Activated naive CD4-positive, alpha-beta T cell treated with anti-CD3 and anti-CD28 coated beads for 36 hours (primary cell): ENCODE results near the gene AGRP. TPM values are rescaled to one million over a fixed set of nuclear protein-coding genes. Genes with fewer than 3 reads are reported as not detected.

Source experiments
- CTCF ChIA-PET: fragments of 350-600 bp; sonication (Branson Sonifier 250); formaldehyde crosslinking; loops from one replicate; lab custom pipeline; 2021; ENCODE audit warnings: antibody characterized with exemption; lab: Charles Lee
- DNase-seq: peaks from one replicate; pipeline ENCODE4 v3.0.0-alpha.2; 2020
- H3K27ac Mint-ChIP-seq: one replicate; pipeline ENCODE4 v1.8.0; 2021; ENCODE audit warnings: mild to moderate bottlenecking, mixed read lengths
- H3K27me3 Mint-ChIP-seq: one replicate; pipeline ENCODE4 v1.8.0; 2021; ENCODE audit warnings: low read depth, mixed read lengths
- H3K36me3 Mint-ChIP-seq: one replicate; pipeline ENCODE4 v1.8.0; 2021; ENCODE audit warnings: low read depth, mixed read lengths
- H3K4me1 Mint-ChIP-seq: one replicate; pipeline ENCODE4 v1.8.0; 2021; ENCODE audit warnings: low read depth, mixed read lengths
- H3K4me3 Mint-ChIP-seq: one replicate; pipeline ENCODE4 v1.8.0; 2021; ENCODE audit warnings: mild to moderate bottlenecking, moderate library complexity, mixed read lengths
- H3K9me3 Mint-ChIP-seq: one replicate; pipeline ENCODE4 v1.8.0; 2021; ENCODE audit warnings: mixed read lengths
- intact Hi-C: fragments of 100-400 bp; cut with micrococcal nuclease; formaldehyde crosslinking; loops from one replicate; pipeline ENCODE4 v1.15.1; 2023
- total RNA-seq, 2 experiments: library from RNA; stranded (reverse); gene quantifications; one replicate each; pipeline ENCODE4 v1.2.3, GENCODE V29; 2021

Gene AGRP
- not detected for total RNA-seq

GRCh38 chr16:67483150-67483549 lies at the start of gene AGRP:
Gene AGRP, minus strand, starts transcription at chr16:67483547. Its CDS starts 149 bp downstream, at chr16:67483398.
- Mint-ChIP-seq H3K27me3 (no peaks in the 10 kb centered on the region), H3K27ac (peak within 1 kb of the TSS; percentile 99), H3K36me3 (peaks cover 9% of the 10 kb centered on the region), H3K4me3 (peak within 1 kb of the TSS; percentile 100), H3K9me3 (no peaks in the 10 kb centered on the region), H3K4me1 (peaks cover 34% of the 10 kb centered on the region)
- intact Hi-C loops: no loop called here
- CTCF ChIA-PET: interaction anchor here (0.5 to 3.4 kb wide), 4 partner anchors 8 to 49 kb away, joined by 3 to 27 read pairs (median 10); no protein-coding TSS in a partner anchor
- DNase-seq: no peak

GRCh38 chr16:67531247-67531646 lies 47.9 kb upstream of the AGRP start:
- no peak overlapping the region for H3K4me3 Mint-ChIP-seq
- intact Hi-C loops: no loop called here

DNA sequence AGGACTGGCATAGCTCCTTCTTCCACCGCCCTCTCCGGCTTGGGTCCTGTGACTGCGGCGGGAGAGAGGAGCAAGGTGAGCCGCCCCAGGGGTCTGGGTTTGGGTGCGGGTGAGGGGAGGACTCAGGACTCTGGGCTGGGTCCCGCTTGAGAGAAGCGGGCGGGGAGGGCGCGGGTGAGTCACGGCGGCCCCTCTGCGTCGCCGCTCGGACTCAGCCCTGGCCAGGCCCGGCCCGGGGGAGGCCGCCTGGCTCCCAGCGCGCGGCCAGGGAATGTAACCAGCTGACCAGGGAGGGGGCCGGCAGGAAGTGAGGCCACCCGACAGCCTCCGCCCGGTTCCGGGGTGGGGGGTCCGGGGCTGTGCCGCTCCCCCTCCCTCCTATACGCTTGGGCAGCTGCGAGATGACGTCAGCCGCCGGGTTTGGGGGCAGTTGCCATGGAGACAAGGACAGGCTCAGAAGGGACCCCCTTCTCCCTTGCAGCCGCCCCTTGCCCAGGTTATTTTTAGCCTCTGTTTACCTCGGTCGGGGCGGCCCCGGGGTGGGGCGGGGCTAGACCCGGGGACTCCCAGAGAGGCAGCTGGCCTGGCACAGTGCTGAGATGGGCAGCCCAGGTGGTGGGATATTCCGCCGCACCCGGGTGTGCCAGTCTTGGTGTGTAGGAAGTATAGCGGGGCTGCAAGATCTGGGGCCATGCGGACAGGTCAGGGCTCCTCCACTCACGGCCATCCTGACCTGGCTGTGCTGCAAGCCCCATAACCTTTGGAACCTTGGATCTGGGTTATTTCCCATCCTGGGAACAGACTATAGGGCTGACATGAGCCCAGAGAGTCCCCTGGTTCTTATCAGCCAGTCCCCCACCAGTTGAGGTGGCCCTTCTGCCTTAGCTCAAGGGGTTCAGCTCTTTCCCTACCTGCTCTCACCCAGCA lies 46.9 kb upstream of the AGRP start:
- Mint-ChIP-seq H3K27ac (no peak overlapping the region), H3K27me3 (peaks cover 20% of the 10 kb centered on the region), H3K9me3 (no peaks in the 10 kb centered on the region), H3K4me3 (peak overlapping the region; percentile 68), H3K4me1 (peaks cover 14% of the 10 kb centered on the region), H3K36me3 (no peaks in the 10 kb centered on the region)
- CTCF ChIA-PET: interaction anchor here (0.6 to 3.4 kb wide), 4 partner anchors 9 to 259 kb away, joined by 4 to 19 read pairs (median 10); no protein-coding TSS in a partner anchor
- intact Hi-C loops: loop anchor here (1.0 kb wide), 1 partner anchor 8 kb away; no protein-coding TSS in a partner anchor
- peak; percentile 54 for DNase-seq

More at GRCh38 chr16:67531247-67531646, 47.9 kb upstream of the AGRP start:
- Mint-ChIP-seq H3K4me1 (peaks cover 14% of the 10 kb centered on the region), H3K36me3 (no peaks in the 10 kb centered on the region), H3K27ac (no peak overlapping the region), H3K27me3 (peaks cover 20% of the 10 kb centered on the region), H3K9me3 (no peaks in the 10 kb centered on the region)
- CTCF ChIA-PET: interaction anchor here (2.4 to 3.4 kb wide), 4 partner anchors 10 to 113 kb away, joined by 6 to 19 read pairs (median 14); partner anchors contain the start of gene CARMIL2
- no peak for DNase-seq

- H3K27ac Mint-ChIP-seq: no peak overlapping the region
- peaks cover 20% of the 10 kb centered on the region for H3K27me3 Mint-ChIP-seq
- peaks cover 14% of the 10 kb centered on the region for H3K4me1 Mint-ChIP-seq
- CTCF ChIA-PET: interaction anchor here (0.6 to 3.4 kb wide), 5 partner anchors 8 to 259 kb away, joined by 3 to 19 read pairs (median 7); no protein-coding TSS in a partner anchor
- peak overlapping the region; percentile 68 for H3K4me3 Mint-ChIP-seq
- no peaks in the 10 kb centered on the region for H3K36me3 Mint-ChIP-seq
- no peak for DNase-seq
- intact Hi-C loops: loop anchor here (1.0 kb wide), 1 partner anchor 9 kb away; no protein-coding TSS in a partner anchor
- no peaks in the 10 kb centered on the region for H3K9me3 Mint-ChIP-seq
These were observed 46.2 kb upstream of the AGRP start for GRCh38 chr16:67529582-67530012.

- H3K9me3 Mint-ChIP-seq: no peaks in the 10 kb centered on the region
- intact Hi-C loops: no loop called here
- peak overlapping the region; percentile 68 for H3K4me3 Mint-ChIP-seq
- H3K27me3 Mint-ChIP-seq: peaks cover 20% of the 10 kb centered on the region
- H3K36me3 Mint-ChIP-seq: no peaks in the 10 kb centered on the region
- CTCF ChIA-PET: interaction anchor here (0.6 to 3.4 kb wide), 5 partner anchors 8 to 260 kb away, joined by 3 to 19 read pairs (median 7); no protein-coding TSS in a partner anchor
- H3K27ac Mint-ChIP-seq: no peak overlapping the region
- H3K4me1 Mint-ChIP-seq: peaks cover 14% of the 10 kb centered on the region
- peak; percentile 40 for DNase-seq
These were observed 45.7 kb upstream of the AGRP start for GRCh38 chr16:67528870-67529581.

- Mint-ChIP-seq H3K36me3 (no peaks in the 10 kb centered on the region), H3K27ac (no peak within 1 kb of the TSS), H3K4me1 (peaks cover 14% of the 10 kb centered on the region), H3K9me3 (no peaks in the 10 kb centered on the region), H3K27me3 (peaks cover 20% of the 10 kb centered on the region), H3K4me3 (peak within 1 kb of the TSS; percentile 68)
- CTCF ChIA-PET: interaction anchor here (1.1 to 3.4 kb wide), 3 partner anchors 14 to 116 kb away, joined by 7 to 19 read pairs (median 12); partner anchors contain the start of gene CARMIL2
- DNase-seq: peak; percentile 34
- intact Hi-C loops: no loop called here
These were observed 45.0 kb upstream of the AGRP start, which contains the start of gene RIPOR1 for GRCh38 chr16:67528222-67528869. Gene RIPOR1, plus strand, starts transcription at chr16:67528829. Its CDS starts 9,618 bp downstream, at chr16:67538447.

GRCh38 chr16:67526149-67526791 lies 42.9 kb upstream of the AGRP start:
- intact Hi-C loops: no loop called here
- no peak for DNase-seq
- Mint-ChIP-seq H3K9me3 (no peaks in the 10 kb centered on the region), H3K27ac (no peak overlapping the region), H3K36me3 (no peaks in the 10 kb centered on the region), H3K4me1 (peaks cover 15% of the 10 kb centered on the region), H3K4me3 (no peak overlapping the region), H3K27me3 (peaks cover 13% of the 10 kb centered on the region)
- CTCF ChIA-PET: interaction anchor here (1.4 to 3.4 kb wide), 4 partner anchors 10 to 118 kb away, joined by 5 to 12 read pairs (median 8); partner anchors contain the start of gene CARMIL2

GRCh38 chr16:67525176-67525860 lies 42.0 kb upstream of the AGRP start:
- Mint-ChIP-seq H3K27me3 (peaks cover 5% of the 10 kb centered on the region), H3K4me1 (peaks cover 14% of the 10 kb centered on the region), H3K9me3 (no peaks in the 10 kb centered on the region), H3K27ac (no peak overlapping the region), H3K36me3 (no peaks in the 10 kb centered on the region), H3K4me3 (no peak overlapping the region)
- intact Hi-C loops: no loop called here
- CTCF ChIA-PET: interaction anchor here (1.4 to 3.4 kb wide), 5 partner anchors 11 to 142 kb away, joined by 5 to 12 read pairs (median 7); partner anchors contain the start of gene CARMIL2
- no peak for DNase-seq

GRCh38 chr16:67521095-67521804 lies 37.9 kb upstream of the AGRP start:
- H3K4me1 Mint-ChIP-seq: peaks cover 11% of the 10 kb centered on the region
- no peaks in the 10 kb centered on the region for H3K27me3 Mint-ChIP-seq
- peak overlapping the region; percentile 84 for H3K4me3 Mint-ChIP-seq
- H3K36me3 Mint-ChIP-seq: no peaks in the 10 kb centered on the region
- DNase-seq: peak; percentile 100
- no peaks in the 10 kb centered on the region for H3K9me3 Mint-ChIP-seq
- intact Hi-C loops: loop anchor here (1.0 to 5.0 kb wide), 12 partner anchors 16 to 519 kb away; partner anchors contain the start of genes ACD, ATP6V0D1, CARMIL2 and CENPT
- peak overlapping the region; percentile 96 for H3K27ac Mint-ChIP-seq
- CTCF ChIA-PET: interaction anchor here (0.5 to 5.4 kb wide), 65 partner anchors 9 to 428 kb away, joined by 3 to 131 read pairs (median 4); partner anchors contain the start of genes ACD, ATP6V0D1, C16orf86 and CARMIL2

GRCh38 chr16:67519242-67519641 lies 35.9 kb upstream of the AGRP start:
- Mint-ChIP-seq H3K27me3 (no peaks in the 10 kb centered on the region), H3K4me3 (no peak overlapping the region), H3K27ac (no peak overlapping the region), H3K4me1 (peaks cover 14% of the 10 kb centered on the region), H3K9me3 (no peaks in the 10 kb centered on the region), H3K36me3 (no peaks in the 10 kb centered on the region)
- CTCF ChIA-PET: interaction anchor here (0.6 to 5.4 kb wide), 6 partner anchors 13 to 178 kb away, joined by 3 to 131 read pairs (median 14); partner anchors contain the start of genes ACD, C16orf86, CARMIL2 and ENKD1
- intact Hi-C loops: no loop called here
- no peak for DNase-seq
